HG02763 (cell line): ENCODE data around the gene NKD2.
"Not testable (repeated sequence)": the region's sequence is repeated elsewhere in the genome, so short reads cannot be mapped to it uniquely, and the experiment has no call there.

Source experiments
- ATAC-seq: cut with Tn5 transposase; IDR thresholded peaks from one replicate; pipeline ENCODE4 v1.9.1; 2021; ENCODE audit warnings: mild to moderate bottlenecking, moderate library complexity; ENCODE audit not compliant: unreplicated experiment

Gene NKD2

DNA sequence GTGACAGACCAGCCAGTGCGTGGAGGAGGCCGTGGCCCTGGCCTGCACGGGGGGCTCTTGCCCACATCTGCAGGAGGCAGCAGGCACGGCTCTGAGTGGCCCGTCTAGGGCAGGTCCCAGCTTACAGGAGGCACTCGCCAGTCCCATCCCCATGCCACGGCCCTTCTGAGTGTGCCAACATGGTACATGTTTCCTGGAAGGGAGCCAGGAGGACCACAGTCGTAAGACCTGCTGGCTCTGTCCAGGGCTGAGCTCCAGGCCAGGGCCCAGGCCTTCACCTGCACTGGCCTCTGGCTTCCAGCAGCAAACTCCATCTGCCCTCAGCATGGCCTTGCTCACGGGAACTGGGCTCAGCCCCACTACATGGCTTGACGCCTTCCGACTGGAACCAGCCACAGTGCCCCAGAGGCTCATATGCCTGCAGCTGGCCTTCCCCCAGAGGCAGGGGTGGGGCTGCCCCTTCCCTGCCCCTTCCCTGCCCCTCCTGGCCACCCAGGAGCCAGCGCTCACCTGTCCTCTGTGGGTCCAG is 3.8 kb downstream of the NKD2 start:
- ATAC-seq = no peak

DNA sequence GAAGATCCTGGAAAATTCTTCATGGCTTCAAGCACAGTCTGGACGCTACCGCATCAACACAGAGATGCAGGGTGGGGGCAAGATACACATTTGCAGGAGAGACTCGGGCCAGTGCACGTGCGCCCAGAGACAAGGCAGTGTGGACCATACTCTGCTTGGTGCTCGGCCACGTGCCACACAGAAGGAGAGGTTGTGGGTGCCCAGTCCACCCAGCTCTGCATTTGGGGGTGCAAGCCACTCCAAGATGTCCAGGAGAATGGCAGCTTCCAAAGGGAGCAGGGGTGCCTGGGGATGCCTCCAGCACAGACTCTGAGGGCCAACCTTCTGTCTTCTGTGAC is 4.3 kb downstream of the NKD2 start:
- no peak for ATAC-seq

- no peak for ATAC-seq
Observed at GRCh38 chr5:1013238-1013947, 4.8 kb downstream of the NKD2 start.

DNA sequence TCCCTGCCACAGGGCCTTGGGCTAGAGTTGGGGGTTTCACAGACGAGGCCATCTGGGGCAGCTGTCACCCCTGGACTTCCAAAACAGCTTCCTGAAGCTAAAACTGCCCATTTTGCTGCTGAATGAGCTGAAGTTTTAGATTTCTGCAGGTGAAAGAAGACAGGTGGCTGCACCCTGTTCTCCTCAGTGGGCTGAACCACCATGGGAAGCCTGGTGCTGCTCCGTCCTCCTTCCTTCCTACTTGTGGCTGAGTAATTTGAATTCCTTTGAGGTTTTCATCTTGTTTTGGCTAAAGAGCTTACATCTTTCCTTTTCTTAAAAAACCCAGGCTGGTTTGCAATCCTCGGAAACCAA is 5.3 kb downstream of the NKD2 start:
- no peak for ATAC-seq

GRCh38 chr5:1014346-1014745 is 5.7 kb downstream of the NKD2 start:
- ATAC-seq = no peak

GRCh38 chr5:1014781-1015221 is 6.2 kb downstream of the NKD2 start:
- no peak for ATAC-seq

- ATAC-seq = no peak
Observed at GRCh38 chr5:1015507-1015906, 6.9 kb downstream of the NKD2 start.

- ATAC-seq = no peak
Observed at GRCh38 chr5:1016036-1016435, 7.4 kb downstream of the NKD2 start.

GRCh38 chr5:1016476-1016875 is 7.9 kb downstream of the NKD2 start:
- ATAC-seq = no peak

DNA sequence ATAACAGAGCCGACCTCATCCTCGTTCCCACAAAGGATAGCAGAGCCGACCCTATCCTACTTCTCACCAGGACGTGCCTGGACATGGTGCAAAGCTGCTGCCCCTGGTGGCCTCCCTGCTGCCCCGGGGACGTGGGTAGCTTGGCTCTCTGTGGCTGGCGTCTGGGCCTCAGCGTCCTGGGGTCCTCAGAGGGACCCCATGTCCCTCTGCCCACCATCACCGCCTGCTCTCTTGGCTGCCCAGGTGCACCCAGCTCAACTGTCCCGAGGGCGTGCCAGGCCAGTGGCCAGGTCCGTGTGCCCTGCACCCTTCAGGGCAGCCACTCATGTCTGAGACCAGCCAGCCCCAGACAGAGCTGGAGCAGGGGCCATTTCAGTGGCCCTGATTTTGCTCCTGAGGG is 8.5 kb downstream of the NKD2 start:
- ATAC-seq = no peak

- no peak for ATAC-seq
Observed at GRCh38 chr5:1017691-1018455, 9.3 kb downstream of the NKD2 start.

- no peak for ATAC-seq
Observed at GRCh38 chr5:1018596-1018995, 10.0 kb downstream of the NKD2 start.

GRCh38 chr5:1019001-1019905 is 10.7 kb downstream of the NKD2 start:
- no peak for ATAC-seq

- ATAC-seq = no peak
Observed at GRCh38 chr5:1020452-1020961, 11.9 kb downstream of the NKD2 start.

DNA sequence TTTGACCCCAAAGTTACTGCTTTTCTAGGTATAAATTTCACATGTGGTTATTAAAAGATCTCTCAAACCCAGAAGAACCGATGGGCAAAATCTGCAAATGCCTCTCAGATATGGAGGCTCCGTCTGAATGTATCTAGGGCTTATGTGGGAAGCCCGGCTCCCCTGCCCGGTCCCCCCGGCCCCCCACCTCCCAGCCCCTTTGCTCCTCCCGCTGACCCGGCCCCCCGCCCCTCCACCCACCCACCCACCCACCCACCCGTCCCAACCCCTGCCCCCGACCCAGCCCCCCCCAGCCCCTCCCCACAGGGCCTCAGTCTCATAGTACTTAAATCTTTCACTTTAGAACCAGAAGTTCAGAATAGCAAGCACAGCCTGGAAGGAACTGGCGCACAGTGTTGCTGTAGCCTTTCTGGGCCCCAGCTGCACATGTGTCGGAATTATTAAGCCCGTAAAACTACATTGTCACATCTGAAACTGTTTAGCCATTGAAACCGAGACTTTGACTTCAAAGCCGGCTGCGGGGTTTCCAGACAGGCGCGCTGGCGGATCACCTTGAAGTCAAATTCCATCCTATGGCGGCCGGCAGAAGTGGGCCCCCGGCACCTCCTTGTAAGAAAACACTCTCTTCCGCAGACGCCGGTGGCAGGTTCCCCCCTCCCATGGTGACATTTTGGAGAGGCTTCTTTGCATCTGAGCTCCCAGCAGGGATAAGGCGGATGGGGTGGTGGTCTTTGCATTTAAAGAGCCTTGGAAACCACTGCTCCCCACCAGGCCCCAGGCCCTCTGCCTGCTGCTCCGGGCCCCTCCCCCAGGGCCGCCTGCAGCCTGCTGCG is 12.8 kb downstream of the NKD2 start:
- ATAC-seq = no peak

GRCh38 chr5:1021969-1022336 is 13.4 kb downstream of the NKD2 start:
- not testable (repeated sequence) for ATAC-seq

DNA sequence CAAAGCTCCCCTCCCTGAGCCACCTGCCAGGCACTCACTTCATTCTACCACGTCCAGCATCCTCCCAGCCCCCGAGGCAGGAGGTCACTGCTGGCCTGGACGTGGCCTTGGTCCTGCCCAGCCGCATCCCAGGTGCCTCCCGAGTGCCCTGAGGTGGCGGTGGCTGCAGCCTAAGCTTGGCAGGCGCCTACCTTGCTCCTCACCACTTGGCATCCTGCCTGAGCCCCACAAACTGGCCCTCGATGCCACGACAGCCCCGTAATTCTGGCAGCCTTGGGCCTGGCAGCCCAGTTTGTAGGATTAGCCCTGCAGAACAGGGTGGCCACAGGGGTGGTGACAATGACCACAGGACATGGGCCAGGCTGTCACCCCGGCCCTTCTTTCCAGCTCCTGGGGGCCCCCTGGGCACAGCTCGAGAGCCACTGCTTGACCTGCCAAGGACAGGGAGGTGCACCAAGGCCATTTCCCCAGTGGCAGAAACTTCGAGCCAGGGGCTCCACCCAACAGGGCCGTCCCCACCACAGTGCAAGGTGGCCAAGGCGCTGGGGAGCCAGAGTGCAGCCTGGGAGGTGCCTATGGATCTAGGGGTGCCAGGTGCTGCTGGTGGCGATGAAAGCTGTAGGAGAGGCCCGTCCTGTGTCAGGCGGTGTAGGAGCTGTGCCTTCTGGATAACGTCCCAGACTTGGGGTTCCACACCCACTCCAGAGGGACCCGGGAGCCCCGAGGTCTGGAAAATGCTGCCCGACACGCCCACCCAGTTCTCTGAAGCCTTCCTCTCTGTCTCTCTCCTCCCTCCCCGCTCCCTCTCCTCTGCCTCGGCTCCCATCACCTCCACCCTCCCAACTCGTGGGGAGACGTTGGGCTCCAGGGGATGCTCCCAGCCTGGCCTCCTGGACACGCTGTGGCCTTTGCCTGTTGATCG is 18.4 kb downstream of the NKD2 start:
- no peak for ATAC-seq

- ATAC-seq = no peak
Observed at GRCh38 chr5:1027631-1028441, 19.2 kb downstream of the NKD2 start.
